Measurements from ENCODE around the gene CYFIP2.
A peak's percentile ranks its signal among the peaks of the same experiment; 100 is the strongest.
"Not testable (repeated sequence)": the region's sequence is repeated elsewhere in the genome, so short reads cannot be mapped to it uniquely, and the experiment has no call there.

CYFIP2 gene
- total RNA-seq, result 2.9 to 44.4 (median 6.1) reads per million in 18 experiments

DNA sequence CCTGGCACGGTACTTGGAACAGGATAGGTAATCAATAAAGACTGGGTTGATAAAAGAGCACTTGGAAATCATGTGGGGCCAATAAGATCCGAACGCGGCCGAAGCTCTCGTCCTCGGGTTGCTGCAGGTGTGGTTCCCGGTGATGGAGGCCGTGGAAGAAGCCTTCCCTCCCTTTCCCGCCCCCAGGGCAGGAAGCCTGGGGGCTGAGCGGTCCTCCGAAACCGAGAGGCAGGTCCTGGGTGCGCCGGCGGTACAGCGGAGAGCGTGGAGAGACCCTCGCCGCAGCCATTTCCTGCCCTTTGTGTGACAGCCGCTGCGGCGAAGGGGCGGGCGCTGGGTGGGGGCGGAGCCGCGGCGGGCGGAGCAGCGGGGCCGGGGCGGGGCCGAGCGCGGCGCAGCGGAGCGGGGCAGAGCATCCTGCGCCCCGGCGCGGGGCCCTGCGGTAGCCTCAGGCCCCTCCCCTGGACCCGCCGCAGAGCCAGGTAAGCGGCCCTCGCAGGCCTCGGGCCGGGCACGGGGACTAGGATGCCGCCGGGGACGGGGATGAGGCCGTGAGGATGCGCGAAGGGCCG, at the start of gene CYFIP2:
TSS of gene CYFIP2 (plus strand) at position 410 of the 572 bp plus-strand sequence. CDS start 19,239 bp downstream, outside the sequence.
- DNase-seq, result peak in 1 of 2 donors; percentile 43

GRCh38 chr5:157216391-157217142, 49.4 kb upstream of the CYFIP2 start:
- no peak for DNase-seq

DNA sequence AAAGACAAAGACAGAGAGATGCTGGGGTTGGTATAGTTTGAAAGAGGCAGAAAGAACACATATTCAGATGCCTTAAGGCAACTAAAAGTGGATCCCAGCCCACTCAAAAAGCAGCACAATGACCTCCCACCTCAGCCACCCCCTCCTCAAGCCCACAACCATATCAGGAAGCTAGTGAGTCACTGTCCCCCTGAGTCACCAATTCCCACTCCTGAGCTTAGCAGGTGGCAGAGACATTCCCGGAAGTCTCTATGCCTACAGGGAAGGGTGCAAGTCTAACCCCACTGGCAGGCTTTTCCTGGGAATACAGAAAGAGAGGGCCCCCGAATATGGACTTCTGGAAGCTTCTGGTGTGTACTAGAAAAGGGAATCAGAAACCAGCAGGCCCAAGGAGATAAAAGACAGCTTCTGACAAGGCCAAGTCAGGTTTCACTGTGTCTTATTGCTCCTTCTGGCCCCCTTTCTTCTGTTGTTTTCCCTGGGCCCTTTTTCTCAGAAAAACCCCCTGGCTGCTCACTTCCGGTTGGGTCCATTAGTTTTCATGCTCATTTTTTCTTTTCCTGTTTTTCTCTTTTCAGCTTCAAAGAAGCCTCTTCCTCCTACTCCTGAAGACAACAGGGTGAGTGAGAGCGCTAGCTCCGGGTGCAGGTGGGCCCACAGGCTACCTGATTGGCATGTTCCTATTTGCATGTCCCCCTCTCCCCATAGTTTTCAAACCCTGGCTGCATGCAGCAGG, 48.5 kb upstream of the CYFIP2 start:
- no peak for DNase-seq

GRCh38 chr5:157219491-157220271, 46.2 kb upstream of the CYFIP2 start:
- no peak for DNase-seq

GRCh38 chr5:157221959-157222358, 44.0 kb upstream of the CYFIP2 start:
- peak; percentile 26 to 31 for DNase-seq

DNA sequence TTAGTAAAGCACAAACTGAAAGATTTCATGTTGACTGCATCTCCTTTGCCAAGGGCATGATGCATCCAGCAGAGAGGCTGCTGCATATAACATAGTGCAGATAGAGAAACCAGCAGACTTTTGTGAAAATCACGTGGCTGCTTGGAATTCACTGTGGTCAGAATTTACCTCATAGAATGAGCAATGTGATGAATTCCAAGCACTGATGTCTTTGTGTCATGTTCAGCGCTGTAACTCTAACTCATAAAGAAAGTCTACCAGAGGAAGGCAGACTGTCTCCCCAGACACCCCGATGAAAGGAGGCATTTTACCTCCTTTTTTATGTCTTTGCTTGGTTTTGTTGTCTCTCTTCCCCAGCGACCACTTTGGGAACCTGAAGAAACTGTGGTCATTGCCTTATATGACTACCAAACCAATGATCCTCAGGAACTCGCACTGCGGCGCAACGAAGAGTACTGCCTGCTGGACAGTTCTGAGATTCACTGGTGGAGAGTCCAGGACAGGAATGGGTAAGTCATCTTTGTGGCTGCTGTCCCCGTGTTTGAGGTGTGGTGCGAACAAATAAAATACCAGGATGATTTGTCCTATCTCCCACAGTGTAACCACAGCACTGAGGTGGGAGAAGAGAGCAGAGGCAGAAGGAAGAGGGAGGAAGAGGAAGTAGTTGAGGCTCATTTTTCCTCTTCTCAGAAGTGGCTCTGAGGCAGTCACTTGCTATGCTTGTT, 43.3 kb upstream of the CYFIP2 start:
- peak in 1 of 2 donors; percentile 19 for DNase-seq

GRCh38 chr5:157225469-157226422, 40.2 kb upstream of the CYFIP2 start:
- no peak for DNase-seq

DNA sequence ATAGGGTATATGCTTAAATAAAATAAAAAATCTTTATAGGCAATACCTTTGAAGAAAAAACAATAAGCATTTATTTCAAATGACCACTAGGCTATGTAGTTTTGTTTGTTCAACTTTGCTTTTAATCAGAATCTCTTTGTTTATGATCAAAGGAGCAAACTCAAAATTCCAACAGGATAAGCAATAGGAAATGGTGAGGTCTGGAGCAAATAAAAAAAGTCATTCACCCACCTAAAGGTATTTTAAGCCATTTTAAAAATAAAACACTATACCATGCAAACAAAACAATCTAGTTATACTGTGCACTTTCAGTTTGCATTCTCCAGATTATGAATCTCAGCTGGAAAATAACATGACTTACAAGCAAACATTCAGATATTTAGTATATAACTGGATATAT, 35.3 kb upstream of the CYFIP2 start:
- no peak for DNase-seq

GRCh38 chr5:157232706-157233105, 33.2 kb upstream of the CYFIP2 start:
- DNase-seq, result no peak

- no peak for DNase-seq
These were observed 32.4 kb upstream of the CYFIP2 start for GRCh38 chr5:157233515-157233914.

GRCh38 chr5:157236423-157236822, 29.5 kb upstream of the CYFIP2 start:
- DNase-seq, result no peak

GRCh38 chr5:157241483-157241882, 24.4 kb upstream of the CYFIP2 start:
- no peak for DNase-seq

DNA sequence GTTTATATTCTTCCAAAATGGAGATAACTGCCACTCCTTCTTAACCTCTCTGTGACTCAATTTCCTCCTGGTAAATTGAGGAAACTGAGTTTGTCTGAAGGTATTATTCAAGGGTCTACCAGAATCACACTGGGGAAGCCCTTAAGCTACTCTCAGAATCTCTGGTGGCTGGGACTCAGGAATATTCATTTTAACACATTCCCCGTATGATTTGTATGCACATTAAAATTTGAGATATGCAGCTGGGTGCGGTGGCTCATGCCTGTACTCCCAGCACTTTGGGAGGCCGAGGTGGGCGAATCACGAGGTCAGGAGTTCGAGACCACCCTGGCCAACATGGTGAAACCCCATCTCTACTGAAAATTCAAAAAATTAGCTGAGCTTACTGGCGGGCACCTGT, 21.2 kb upstream of the CYFIP2 start:
- not testable (repeated sequence) for DNase-seq

- DNase-seq, result no peak
These were observed 20.4 kb upstream of the CYFIP2 start for GRCh38 chr5:157245476-157245875.

DNA sequence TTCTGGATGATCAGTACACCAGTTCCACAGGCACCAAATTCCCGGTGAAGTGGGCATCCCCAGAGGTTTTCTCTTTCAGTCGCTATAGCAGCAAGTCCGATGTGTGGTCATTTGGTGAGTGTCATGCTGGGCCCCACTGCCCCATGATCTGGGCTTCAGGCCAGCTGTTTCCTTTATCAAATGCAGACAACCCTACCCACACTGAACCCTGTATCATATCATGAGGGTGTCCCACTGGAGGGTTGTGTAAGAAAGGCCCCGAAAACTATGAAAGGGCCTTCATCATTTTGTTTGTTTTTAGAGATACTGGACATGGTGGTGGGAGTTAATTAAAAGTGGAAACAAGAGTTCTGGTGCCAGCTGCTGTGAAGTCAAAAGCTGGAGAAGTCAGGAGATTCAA, 20.0 kb upstream of the CYFIP2 start:
- no peak for DNase-seq

- DNase-seq, result no peak
These were observed 18.7 kb upstream of the CYFIP2 start for GRCh38 chr5:157247267-157247666.

GRCh38 chr5:157248821-157249470, 17.0 kb upstream of the CYFIP2 start:
- peak; percentile 65 to 86 for DNase-seq

DNA sequence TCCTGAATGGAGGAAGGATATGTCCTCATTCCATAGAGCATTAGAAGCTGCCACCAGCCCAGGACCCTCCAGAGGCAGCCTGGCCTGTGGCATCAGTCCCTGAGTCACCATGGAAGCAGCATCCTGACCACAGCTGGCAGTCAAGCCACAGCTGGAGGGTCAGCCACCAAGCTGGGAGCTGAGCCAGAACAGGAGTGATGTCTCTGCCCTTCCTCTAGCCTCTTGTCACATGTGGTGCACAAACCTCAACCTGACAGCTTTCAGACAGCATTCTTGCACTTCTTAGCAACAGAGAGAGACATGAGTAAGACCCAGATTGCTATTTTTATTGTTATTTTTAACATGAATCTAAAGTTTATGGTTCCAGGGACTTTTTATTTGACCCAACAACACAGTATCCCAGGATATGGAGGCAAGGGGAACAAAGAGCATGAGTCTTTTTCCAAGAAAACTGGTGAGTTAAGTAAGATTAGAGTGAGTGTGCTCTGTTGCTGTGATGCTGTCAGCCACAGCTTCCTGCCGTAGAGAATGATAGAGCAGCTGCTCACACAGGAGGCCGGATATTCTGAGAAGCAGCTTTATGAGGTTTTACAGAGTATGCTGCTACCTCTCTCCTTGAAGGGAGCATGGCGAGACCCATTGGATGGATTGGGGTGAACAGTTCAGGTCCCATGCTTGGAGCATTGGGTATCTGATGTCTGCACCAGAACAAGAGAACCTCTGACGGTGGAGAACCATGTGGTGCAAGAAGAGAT, 13.0 kb upstream of the CYFIP2 start:
- peak in 1 of 2 donors; percentile 43 for DNase-seq

- peak; percentile 67 to 68 for DNase-seq
These were observed 12.4 kb upstream of the CYFIP2 start for GRCh38 chr5:157253547-157253946.

DNA sequence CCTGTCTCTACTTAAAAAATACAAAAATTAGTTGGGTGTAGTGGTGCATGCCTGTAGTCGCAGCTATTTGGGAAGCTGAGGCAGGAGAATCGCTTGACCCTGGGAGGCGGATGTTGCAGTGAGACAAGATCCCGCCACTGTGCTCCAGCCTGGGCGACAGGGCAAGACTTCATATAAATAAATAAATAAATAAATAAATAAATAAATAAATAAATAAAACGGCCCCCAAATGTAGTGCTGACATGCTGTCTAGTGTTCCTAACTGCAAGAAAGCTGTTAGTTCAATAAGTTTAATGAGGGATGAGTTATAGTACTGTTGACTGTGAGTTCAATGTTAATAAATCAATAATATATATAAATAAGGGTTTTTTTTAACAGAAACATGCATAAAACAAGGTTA, 7.5 kb upstream of the CYFIP2 start:
- DNase-seq, result no peak
